Liver (tissue), 3 donors: ENCODE data around the gene TRIM6.

Source experiments
- JUND ChIP-seq, 2 donors: IDR thresholded peaks; 2 replicates each; pipeline ENCODE4 v1.6.1; 2016; ENCODE audit warnings: antibody characterized with exemption in 2 of 2
- TAF1 ChIP-seq: conservative IDR thresholded peaks from 2 replicates; pipeline ENCODE4 v1.6.1; 2016; ENCODE audit warnings: antibody characterized with exemption, mild to moderate bottlenecking
- YY1 ChIP-seq: IDR thresholded peaks from 2 replicates; pipeline ENCODE4 v1.6.1; 2016; ENCODE audit warnings: antibody characterized with exemption, mild to moderate bottlenecking
- TF ChIP-seq, protein P1 (sequence below): fragments of 150-350 bp; IDR thresholded peaks from 2 replicates; pipeline ENCODE4 v1.5.1; 2017; ENCODE audit warnings: improper control_type of control experiment, low read depth, low read length; ENCODE audit not compliant: missing input control
- TF ChIP-seq, protein P2 (sequence below): IDR thresholded peaks from 2 replicates; pipeline ENCODE4 v1.6.1; 2016; ENCODE audit warnings: antibody characterized with exemption
- TF ChIP-seq, protein P3 (sequence below): IDR thresholded peaks from 2 replicates; pipeline ENCODE4 v1.6.1; 2016; ENCODE audit warnings: antibody characterized with exemption, mild to moderate bottlenecking
- donor health status: healthy.
- donor health status: healthy.

DNA sequence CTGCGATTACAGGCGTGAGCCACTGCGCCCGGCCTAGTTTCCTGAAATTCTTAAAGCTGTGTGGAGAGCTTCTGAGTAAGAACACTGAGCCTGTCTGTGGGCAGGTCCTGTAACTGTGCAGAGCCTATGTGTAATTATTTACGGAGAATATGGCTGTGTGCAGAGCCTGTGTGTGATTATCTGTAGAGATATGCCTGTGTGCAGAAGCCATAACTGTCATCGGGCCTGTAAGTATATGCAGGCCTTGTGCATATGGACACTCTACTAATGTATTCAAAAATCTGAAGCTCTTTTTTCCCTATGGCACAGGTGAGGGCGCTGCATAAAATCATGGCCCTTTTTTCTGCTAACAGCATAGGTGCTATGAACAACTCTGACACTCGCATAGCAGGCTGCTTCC lies 15.9 kb upstream of the TRIM6 start, which contains the start of gene OR52B6:
- TF ChIP-seq, protein P1, sequence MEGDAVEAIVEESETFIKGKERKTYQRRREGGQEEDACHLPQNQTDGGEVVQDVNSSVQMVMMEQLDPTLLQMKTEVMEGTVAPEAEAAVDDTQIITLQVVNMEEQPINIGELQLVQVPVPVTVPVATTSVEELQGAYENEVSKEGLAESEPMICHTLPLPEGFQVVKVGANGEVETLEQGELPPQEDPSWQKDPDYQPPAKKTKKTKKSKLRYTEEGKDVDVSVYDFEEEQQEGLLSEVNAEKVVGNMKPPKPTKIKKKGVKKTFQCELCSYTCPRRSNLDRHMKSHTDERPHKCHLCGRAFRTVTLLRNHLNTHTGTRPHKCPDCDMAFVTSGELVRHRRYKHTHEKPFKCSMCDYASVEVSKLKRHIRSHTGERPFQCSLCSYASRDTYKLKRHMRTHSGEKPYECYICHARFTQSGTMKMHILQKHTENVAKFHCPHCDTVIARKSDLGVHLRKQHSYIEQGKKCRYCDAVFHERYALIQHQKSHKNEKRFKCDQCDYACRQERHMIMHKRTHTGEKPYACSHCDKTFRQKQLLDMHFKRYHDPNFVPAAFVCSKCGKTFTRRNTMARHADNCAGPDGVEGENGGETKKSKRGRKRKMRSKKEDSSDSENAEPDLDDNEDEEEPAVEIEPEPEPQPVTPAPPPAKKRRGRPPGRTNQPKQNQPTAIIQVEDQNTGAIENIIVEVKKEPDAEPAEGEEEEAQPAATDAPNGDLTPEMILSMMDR: no peak
- TF ChIP-seq TAF1: no peak
- TF ChIP-seq, protein P2, sequence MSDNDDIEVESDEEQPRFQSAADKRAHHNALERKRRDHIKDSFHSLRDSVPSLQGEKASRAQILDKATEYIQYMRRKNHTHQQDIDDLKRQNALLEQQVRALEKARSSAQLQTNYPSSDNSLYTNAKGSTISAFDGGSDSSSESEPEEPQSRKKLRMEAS: no peak
- no peak for TF ChIP-seq YY1
- no peak for TF ChIP-seq JUND (IDR thresholded peaks at IDR 0.05)
- TF ChIP-seq, protein P3, sequence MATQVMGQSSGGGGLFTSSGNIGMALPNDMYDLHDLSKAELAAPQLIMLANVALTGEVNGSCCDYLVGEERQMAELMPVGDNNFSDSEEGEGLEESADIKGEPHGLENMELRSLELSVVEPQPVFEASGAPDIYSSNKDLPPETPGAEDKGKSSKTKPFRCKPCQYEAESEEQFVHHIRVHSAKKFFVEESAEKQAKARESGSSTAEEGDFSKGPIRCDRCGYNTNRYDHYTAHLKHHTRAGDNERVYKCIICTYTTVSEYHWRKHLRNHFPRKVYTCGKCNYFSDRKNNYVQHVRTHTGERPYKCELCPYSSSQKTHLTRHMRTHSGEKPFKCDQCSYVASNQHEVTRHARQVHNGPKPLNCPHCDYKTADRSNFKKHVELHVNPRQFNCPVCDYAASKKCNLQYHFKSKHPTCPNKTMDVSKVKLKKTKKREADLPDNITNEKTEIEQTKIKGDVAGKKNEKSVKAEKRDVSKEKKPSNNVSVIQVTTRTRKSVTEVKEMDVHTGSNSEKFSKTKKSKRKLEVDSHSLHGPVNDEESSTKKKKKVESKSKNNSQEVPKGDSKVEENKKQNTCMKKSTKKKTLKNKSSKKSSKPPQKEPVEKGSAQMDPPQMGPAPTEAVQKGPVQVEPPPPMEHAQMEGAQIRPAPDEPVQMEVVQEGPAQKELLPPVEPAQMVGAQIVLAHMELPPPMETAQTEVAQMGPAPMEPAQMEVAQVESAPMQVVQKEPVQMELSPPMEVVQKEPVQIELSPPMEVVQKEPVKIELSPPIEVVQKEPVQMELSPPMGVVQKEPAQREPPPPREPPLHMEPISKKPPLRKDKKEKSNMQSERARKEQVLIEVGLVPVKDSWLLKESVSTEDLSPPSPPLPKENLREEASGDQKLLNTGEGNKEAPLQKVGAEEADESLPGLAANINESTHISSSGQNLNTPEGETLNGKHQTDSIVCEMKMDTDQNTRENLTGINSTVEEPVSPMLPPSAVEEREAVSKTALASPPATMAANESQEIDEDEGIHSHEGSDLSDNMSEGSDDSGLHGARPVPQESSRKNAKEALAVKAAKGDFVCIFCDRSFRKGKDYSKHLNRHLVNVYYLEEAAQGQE: no peak
